ENCODE measurements around the gene DDX1.

DDX1 gene

GRCh38 chr2:15630121-15630977 lies 38.7 kb downstream of the DDX1 start:
- Mint-ChIP-seq H3K27me3 (no peaks in the 10 kb centered on the region), H3K36me3 (peaks cover 53% of the 10 kb centered on the region), H3K9me3 (no peaks in the 10 kb centered on the region), H3K4me3 (no peak overlapping the region), H3K27ac (no peak overlapping the region), H3K4me1 (no peaks in the 10 kb centered on the region)
- CTCF ChIA-PET, result no interaction called here
- DNase-seq, result no peak

- H3K36me3 Mint-ChIP-seq, result peaks cover 48% of the 10 kb centered on the region
These were observed 39.5 kb downstream of the DDX1 start for GRCh38 chr2:15630978-15631719.

GRCh38 chr2:15631883-15632282 lies 40.2 kb downstream of the DDX1 start:
- Mint-ChIP-seq H3K27ac (no peak overlapping the region), H3K36me3 (peaks cover 40% of the 10 kb centered on the region), H3K9me3 (no peaks in the 10 kb centered on the region), H3K4me1 (no peaks in the 10 kb centered on the region), H3K4me3 (no peak overlapping the region), H3K27me3 (no peaks in the 10 kb centered on the region)
- CTCF ChIA-PET, result no interaction called here
- DNase-seq, result no peak

More at GRCh38 chr2:15630978-15631719, 39.5 kb downstream of the DDX1 start:
- no peak overlapping the region for H3K27ac Mint-ChIP-seq
- no peaks in the 10 kb centered on the region for H3K4me1 Mint-ChIP-seq
- no peak overlapping the region for H3K4me3 Mint-ChIP-seq
- DNase-seq, result no peak
- no peaks in the 10 kb centered on the region for H3K9me3 Mint-ChIP-seq
- CTCF ChIA-PET, result interaction anchor here (0.6 kb wide), 1 partner anchor 54 kb away, joined by 3 read pairs; no protein-coding TSS in a partner anchor
- no peaks in the 10 kb centered on the region for H3K27me3 Mint-ChIP-seq

GRCh38 chr2:15633043-15633970 lies 41.6 kb downstream of the DDX1 start:
- Mint-ChIP-seq H3K9me3 (no peaks in the 10 kb centered on the region), H3K27me3 (no peaks in the 10 kb centered on the region), H3K4me1 (no peaks in the 10 kb centered on the region), H3K36me3 (peaks cover 36% of the 10 kb centered on the region), H3K4me3 (no peak overlapping the region), H3K27ac (no peak overlapping the region)
- no peak for DNase-seq
- CTCF ChIA-PET, result no interaction called here

GRCh38 chr2:15633971-15634346 lies 42.3 kb downstream of the DDX1 start:
- Mint-ChIP-seq H3K27ac (no peak overlapping the region), H3K4me3 (no peak overlapping the region), H3K9me3 (no peaks in the 10 kb centered on the region), H3K27me3 (no peaks in the 10 kb centered on the region), H3K4me1 (no peaks in the 10 kb centered on the region), H3K36me3 (peaks cover 35% of the 10 kb centered on the region)
- CTCF ChIA-PET, result no interaction called here
- no peak for DNase-seq

- peaks cover 35% of the 10 kb centered on the region for H3K36me3 Mint-ChIP-seq
These were observed 43.3 kb downstream of the DDX1 start for GRCh38 chr2:15634846-15635490.

GRCh38 chr2:15636972-15637785 lies 45.5 kb downstream of the DDX1 start:
- no peaks in the 10 kb centered on the region for H3K27me3 Mint-ChIP-seq
- H3K4me3 Mint-ChIP-seq, result no peak overlapping the region
- peak overlapping the region; percentile 55 for H3K27ac Mint-ChIP-seq
- H3K36me3 Mint-ChIP-seq, result peaks cover 31% of the 10 kb centered on the region
- H3K4me1 Mint-ChIP-seq, result no peaks in the 10 kb centered on the region
- H3K9me3 Mint-ChIP-seq, result peaks cover 6% of the 10 kb centered on the region
- DNase-seq, result peak; percentile 70
- CTCF ChIA-PET, result interaction anchor here (0.9 to 2.0 kb wide), 4 partner anchors 9 to 645 kb away, joined by 3 to 6 read pairs (median 6); no protein-coding TSS in a partner anchor

More at GRCh38 chr2:15634846-15635490, 43.3 kb downstream of the DDX1 start:
- H3K27me3 Mint-ChIP-seq, result no peaks in the 10 kb centered on the region
- no peaks in the 10 kb centered on the region for H3K9me3 Mint-ChIP-seq
- CTCF ChIA-PET, result interaction anchor here (0.8 to 2.0 kb wide), 3 partner anchors 11 to 647 kb away, joined by 3 to 6 read pairs (median 4); no protein-coding TSS in a partner anchor
- no peak overlapping the region for H3K27ac Mint-ChIP-seq
- DNase-seq, result no peak
- H3K4me3 Mint-ChIP-seq, result no peak overlapping the region
- H3K4me1 Mint-ChIP-seq, result no peaks in the 10 kb centered on the region

- Mint-ChIP-seq H3K4me3 (no peak overlapping the region), H3K27me3 (no peaks in the 10 kb centered on the region), H3K4me1 (no peaks in the 10 kb centered on the region), H3K27ac (no peak overlapping the region), H3K36me3 (peaks cover 19% of the 10 kb centered on the region), H3K9me3 (peaks cover 6% of the 10 kb centered on the region)
- DNase-seq, result no peak
- CTCF ChIA-PET, result interaction anchor here (1.3 kb wide), 1 partner anchor 301 kb away, joined by 3 read pairs; the partner anchor contains the start of gene MYCN
These were observed 47.1 kb downstream of the DDX1 start for GRCh38 chr2:15638720-15639119.

GRCh38 chr2:15639323-15640251 lies 47.9 kb downstream of the DDX1 start:
- no peaks in the 10 kb centered on the region for H3K4me1 Mint-ChIP-seq
- DNase-seq, result no peak
- H3K36me3 Mint-ChIP-seq, result peaks cover 14% of the 10 kb centered on the region
- no peaks in the 10 kb centered on the region for H3K27me3 Mint-ChIP-seq
- CTCF ChIA-PET, result no interaction called here
- no peak overlapping the region for H3K4me3 Mint-ChIP-seq
- H3K27ac Mint-ChIP-seq, result no peak overlapping the region
- peaks cover 6% of the 10 kb centered on the region for H3K9me3 Mint-ChIP-seq

GRCh38 chr2:15640261-15640711 lies 48.6 kb downstream of the DDX1 start:
- Mint-ChIP-seq H3K27me3 (no peaks in the 10 kb centered on the region), H3K4me1 (no peaks in the 10 kb centered on the region), H3K27ac (no peak overlapping the region), H3K36me3 (peaks cover 12% of the 10 kb centered on the region), H3K4me3 (no peak overlapping the region), H3K9me3 (peaks cover 6% of the 10 kb centered on the region)
- CTCF ChIA-PET, result no interaction called here
- DNase-seq, result no peak

- H3K4me3 Mint-ChIP-seq, result no peak overlapping the region
- CTCF ChIA-PET, result no interaction called here
- H3K36me3 Mint-ChIP-seq, result peaks cover 12% of the 10 kb centered on the region
- no peaks in the 10 kb centered on the region for H3K27me3 Mint-ChIP-seq
- no peak for DNase-seq
- no peaks in the 10 kb centered on the region for H3K4me1 Mint-ChIP-seq
- peaks cover 6% of the 10 kb centered on the region for H3K9me3 Mint-ChIP-seq
- H3K27ac Mint-ChIP-seq, result no peak overlapping the region
These were observed 49.1 kb downstream of the DDX1 start for GRCh38 chr2:15640784-15641183.

DNA sequence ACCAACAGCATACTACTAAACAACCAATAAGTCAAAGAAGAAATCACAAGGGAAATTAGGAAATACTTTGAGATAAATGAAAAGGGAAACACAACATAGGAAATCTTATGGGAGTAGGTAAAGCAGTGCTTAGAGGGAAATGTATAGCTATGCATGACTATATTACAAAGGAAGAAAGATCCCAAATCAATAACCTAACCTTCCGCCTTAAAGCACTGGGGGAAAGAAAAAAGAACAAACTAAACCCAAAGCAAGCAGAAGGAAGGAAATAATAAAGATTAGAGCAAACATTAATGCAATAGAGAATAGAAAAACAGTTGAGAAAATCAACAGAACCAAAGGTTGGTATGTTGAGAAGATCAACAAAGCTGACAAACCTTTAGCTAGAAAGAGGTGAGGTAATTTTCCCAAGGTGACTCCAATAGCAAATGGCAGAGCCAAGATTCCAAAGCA lies 49.9 kb downstream of the DDX1 start:
- Mint-ChIP-seq H3K4me3 (no peak overlapping the region), H3K27me3 (no peaks in the 10 kb centered on the region), H3K9me3 (peaks cover 6% of the 10 kb centered on the region), H3K4me1 (no peaks in the 10 kb centered on the region), H3K27ac (no peak overlapping the region), H3K36me3 (peaks cover 12% of the 10 kb centered on the region)
- CTCF ChIA-PET, result no interaction called here
- DNase-seq, result no peak

Data from activated naive CD4-positive, alpha-beta T cell treated with anti-CD3 and anti-CD28 coated beads, Interleukin-2, amount 10 ng/mL, durations not matched to agents 7 days and 5 days (primary cell).